Pancreas (tissue), 10 donors: Measurements from ENCODE around the gene QKI. TPM values are rescaled to one million over a fixed set of nuclear protein-coding genes. Genes with fewer than 3 reads are reported as not detected.

Experiments used
- ATAC-seq, 4 donors: fragments of 200-7000 bp; cut with Tn5 transposase; one replicate each; pipeline versions ENCODE4 v1.8.0 to v1.9.1; 2020; ENCODE audit warnings: mild to moderate bottlenecking in 4 of 4, moderate library complexity in 4 of 4
- DNase-seq, 6 donors: peaks; one replicate each; pipeline ENCODE4 v3.0.0-alpha.2; 2020
- FAIRE-seq: peaks from 2 replicates; lab custom pipeline; 2012; peaks lifted over from hg19 to GRCh38; lab: Jason Lieb, UNC
- H3K27ac ChIP-seq, 4 donors: fragments of 200-600 bp; sonication (generic); 1 replicate in 3 of 4; 2 replicates in 1 of 4; pipeline versions ENCODE4 v1.5.0 to v1.8.0; 2020
- H3K27me3 ChIP-seq, 4 donors: fragments of 200-600 bp; one replicate each; pipeline ENCODE4 v1.8.0; 2021
- H3K36me3 ChIP-seq, 3 donors: fragments of 200-600 bp; sonication (generic) in 1 of 3; one replicate each; pipeline versions ENCODE4 v1.5.0 to v1.8.0; 2020 to 2021
- H3K4me1 ChIP-seq, 3 donors: fragments of 200-600 bp; one replicate each; pipeline ENCODE4 v1.8.0; 2021
- H3K4me3 ChIP-seq, 4 donors: fragments of 200-600 bp; sonication (generic) in 2 of 4; one replicate each; pipeline versions ENCODE4 v1.5.0 to v1.8.0; 2020 to 2021
- H3K9me3 ChIP-seq, 4 donors: fragments of 200-600 bp; one replicate each; pipeline ENCODE4 v1.8.0; 2021
- CTCF ChIP-seq, 4 donors: fragments of 200-600 bp; sonication (generic) in 3 of 4; IDR thresholded peaks; one replicate each; pipeline versions ENCODE4 v1.5.0 to v1.8.0; 2021; ENCODE audit warnings: antibody characterized with exemption in 4 of 4
- WGBS, 2 donors: extraction: QIAGEN DNeasy Blood & Tissue Kit; methylation state at CpG; one replicate each; pipeline ENCODE4 v1.1.7; 2013; 5-methylcytosine and 5-hydroxymethylcytosine counted together
- intact Hi-C, 3 donors: fragments of 100-400 bp; cut with DNase I; formaldehyde crosslinking; loops; one replicate each; pipeline versions ENCODE4 v1.11.1 to v1.14.2; 2022
- polyA plus RNA-seq, 2 donors: library from polyadenylated mRNA; stranded (reverse); fragments of 200-250 nt; gene quantifications; one replicate each; pipeline ENCODE4 v1.2.3, GENCODE V29; 2013
- total RNA-seq, 6 donors: library from RNA; stranded (reverse); fragmentation: NEBNext Ultra II Directional in 4 of 6; extraction: Animal tissue kit (Norgen Biotek cat#: 25700) in 4 of 6; gene quantifications; one replicate each; pipeline versions ENCODE4 v1.2.1 to v1.2.4, GENCODE V29; 2021 to 2023
- donor health status: healthy with polysubstance abuse.
- donor health status: DM: no; HTN: no; CAD: no; lungs with moderate emphysema.
- donor health status: DM: no; HTN: no; CAD: no.
- donor health status: control.
- donor health status: control.
- donor health status: Bipolar disorder and iron deficiency.
- donor health status: DM: yes; HTN: yes; CAD: no.
- donor health status: DM: no; HTN: no; CAD: no.
- donor health status: DM: no; HTN: no; CAD: no.
- donor health status: DM: yes; HTN: yes; CAD: no.

The QKI gene
- total and polyA plus RNA-seq, 8 donors, result 9.0 to 52.6 (median 21.6) TPM

DNA sequence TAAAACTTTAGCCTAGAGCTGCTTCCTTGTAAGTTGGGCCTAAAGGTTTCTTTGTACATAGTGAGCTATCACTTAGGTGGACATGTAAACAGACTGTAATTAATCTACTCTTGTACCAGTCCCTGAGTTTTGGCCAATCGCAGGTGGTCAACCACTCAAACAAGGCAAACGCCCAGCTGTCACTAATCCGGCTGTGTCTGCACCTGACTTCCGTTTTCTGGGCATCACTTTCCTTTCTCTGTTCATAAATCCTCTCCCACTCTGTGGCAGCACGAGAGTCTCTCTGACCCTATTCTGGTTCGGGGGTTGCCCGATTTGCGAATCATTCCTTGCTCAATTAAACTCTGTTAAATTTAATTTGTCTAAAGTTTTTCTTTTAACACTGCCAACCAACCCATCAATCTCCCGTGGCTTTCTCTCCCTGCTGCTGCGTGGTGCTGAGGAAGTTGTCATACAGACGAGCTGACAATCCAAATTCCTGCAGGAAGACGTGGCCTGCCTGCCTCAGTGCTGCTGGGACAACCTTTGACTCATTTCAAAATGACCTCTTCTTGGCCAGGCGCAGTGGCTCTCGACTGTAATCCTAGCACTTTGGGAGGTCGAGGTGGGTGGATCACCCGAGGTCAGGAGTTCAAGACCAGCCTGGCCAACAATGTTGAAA lies 206.3 kb downstream of the QKI start:
- no peak overlapping the region for H3K27ac ChIP-seq
- H3K36me3 ChIP-seq, result no peaks in the 10 kb centered on the region
- ATAC-seq (no peak), DNase-seq (no peak), FAIRE-seq (no peak)
- 74 to 82% methylated on average over 16 of the region's 16 CpGs for WGBS, 2 donors
- H3K9me3 ChIP-seq, result no peaks in the 10 kb centered on the region
- H3K4me3 ChIP-seq, result no peak overlapping the region
- no peaks in the 10 kb centered on the region for H3K4me1 ChIP-seq
- intact Hi-C loops, result no loop called here
- no peaks in the 10 kb centered on the region for H3K27me3 ChIP-seq
- TF ChIP-seq CTCF (IDR thresholded peaks at IDR 0.05), result no peak

GRCh38 chr6:163625265-163625664 lies 210.7 kb downstream of the QKI start:
- no peak for TF ChIP-seq CTCF (IDR thresholded peaks at IDR 0.05)
- Histone ChIP-seq H3K4me1 (no peaks in the 10 kb centered on the region), H3K4me3 (no peak overlapping the region), H3K27ac (no peak overlapping the region), H3K9me3 (no peaks in the 10 kb centered on the region), H3K36me3 (no peaks in the 10 kb centered on the region), H3K27me3 (peaks cover 0 to 4% (median 0%) of the 10 kb centered on the region in 4 donors)
- WGBS, 2 donors, result 76 to 89% methylated on average over 3 of the region's 3 CpGs
- no peak for DNase-seq
- intact Hi-C loops, result no loop called here
- ATAC-seq, result no peak
- no peak for FAIRE-seq

DNA sequence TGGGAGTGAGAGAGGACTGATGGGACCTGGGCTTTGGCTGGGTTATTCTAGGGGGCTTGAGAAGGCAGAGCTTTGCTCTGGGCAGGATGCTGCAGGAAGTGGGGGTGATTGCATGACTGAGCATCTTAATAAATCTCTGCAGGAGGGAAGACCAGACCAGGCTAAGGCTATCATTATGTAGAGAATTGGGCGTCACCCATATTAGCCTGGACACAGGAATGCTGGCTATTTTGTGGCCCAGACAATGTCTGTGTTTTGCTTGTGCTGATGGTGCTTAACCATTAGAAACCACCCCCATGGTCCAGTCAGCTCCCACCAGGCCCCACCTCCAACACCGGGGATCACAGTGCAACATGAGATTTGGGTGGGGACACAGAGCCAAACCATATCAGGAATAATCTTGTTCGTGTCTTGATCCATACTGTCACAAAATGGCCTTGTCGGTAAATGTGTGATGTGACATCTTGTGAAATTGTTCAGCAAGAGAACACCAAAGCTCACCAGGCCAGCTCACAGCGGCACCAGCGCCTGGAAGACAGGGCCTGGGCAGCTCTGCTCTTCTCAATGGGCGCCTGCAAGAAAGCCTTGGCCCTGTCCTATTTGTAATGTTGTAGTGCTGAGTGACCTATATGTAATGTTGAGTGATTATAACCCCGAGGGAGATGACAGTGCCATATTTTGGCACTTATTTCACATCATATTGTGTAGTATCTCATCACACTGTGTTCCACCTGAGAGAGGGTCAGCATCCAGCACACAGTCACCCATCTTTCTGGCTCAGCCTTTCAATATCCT lies 211.8 kb downstream of the QKI start:
- no peak overlapping the region for H3K4me3 ChIP-seq
- no peak for FAIRE-seq
- TF ChIP-seq CTCF (IDR thresholded peaks at IDR 0.05), result no peak
- no peaks in the 10 kb centered on the region for H3K36me3 ChIP-seq
- no peak overlapping the region for H3K27ac ChIP-seq
- no peak for DNase-seq
- WGBS, 2 donors, result 80 to 87% methylated on average over 8 of the region's 8 CpGs
- peaks cover 0 to 12% (median 3%) of the 10 kb centered on the region in 4 donors for H3K27me3 ChIP-seq
- no peaks in the 10 kb centered on the region for H3K9me3 ChIP-seq
- H3K4me1 ChIP-seq, result no peaks in the 10 kb centered on the region
- intact Hi-C loops, result no loop called here
- ATAC-seq, result no peak

GRCh38 chr6:163627274-163628062 lies 212.9 kb downstream of the QKI start:
- H3K4me3 ChIP-seq, result no peak overlapping the region
- H3K27ac ChIP-seq, result no peak overlapping the region
- TF ChIP-seq CTCF (IDR thresholded peaks at IDR 0.05), result no peak
- peaks cover 0 to 12% (median 3%) of the 10 kb centered on the region in 4 donors for H3K27me3 ChIP-seq
- no peaks in the 10 kb centered on the region for H3K4me1 ChIP-seq
- DNase-seq (no peak), FAIRE-seq (no peak), ATAC-seq (no peak)
- no peaks in the 10 kb centered on the region for H3K36me3 ChIP-seq
- intact Hi-C loops, result no loop called here
- WGBS, 2 donors, result 55 to 61% methylated on average over 11 of the region's 11 CpGs
- no peaks in the 10 kb centered on the region for H3K9me3 ChIP-seq
